Neural crest cell (in vitro differentiated cells): Measurements from ENCODE around the gene COL5A1. TPM values are rescaled to one million over a fixed set of nuclear protein-coding genes. Genes with fewer than 3 reads are reported as not detected.

Experiments
- DNase-seq: peaks from one replicate; pipeline ENCODE4 v3.0.0; 2021; ENCODE audit warnings: low read depth, mixed read lengths, low spot score
- H3K27ac Mint-ChIP-seq: one replicate; pipeline ENCODE4 v1.8.0; 2021; ENCODE audit warnings: mild to moderate bottlenecking, mixed read lengths; ENCODE audit not compliant: unreplicated experiment
- H3K27me3 Mint-ChIP-seq: 2 replicates; pipeline ENCODE4 v1.8.0; 2021; ENCODE audit warnings: low read depth, mild to moderate bottlenecking, mixed read lengths
- H3K36me3 Mint-ChIP-seq: 2 replicates; pipeline ENCODE4 v1.8.0; 2021; ENCODE audit warnings: low read depth, mild to moderate bottlenecking, mixed read lengths
- H3K4me1 Mint-ChIP-seq: 2 replicates; pipeline ENCODE4 v1.8.0; 2021; ENCODE audit warnings: mixed read lengths
- H3K4me3 Mint-ChIP-seq: one replicate; pipeline ENCODE4 v1.8.0; 2021; ENCODE audit warnings: mild to moderate bottlenecking, mixed read lengths
- H3K9me3 Mint-ChIP-seq: 2 replicates; pipeline ENCODE4 v1.8.0; 2021; ENCODE audit warnings: mixed read lengths
- total RNA-seq: library from RNA; stranded (reverse); gene quantifications from 2 replicates; pipeline ENCODE4 v1.2.1, GENCODE V29; 2021
- TF ChIP-seq, protein P1 (sequence below): fragments of 200-600 bp; sonication (generic); conservative IDR thresholded peaks from 2 replicates; pipeline ENCODE4 v1.5.0; 2021; ENCODE audit warnings: antibody characterized with exemption, mild to moderate bottlenecking

The COL5A1 gene
- total RNA-seq, 1 donor from 2014 or later, result 19.4 TPM

- Mint-ChIP-seq H3K36me3 (no peaks in the 10 kb centered on the region), H3K27ac (no peak overlapping the region), H3K27me3 (peaks cover 4% of the 10 kb centered on the region), H3K9me3 (no peaks in the 10 kb centered on the region), H3K4me1 (peaks cover 13% of the 10 kb centered on the region), H3K4me3 (no peak overlapping the region)
- TF ChIP-seq, protein P1, sequence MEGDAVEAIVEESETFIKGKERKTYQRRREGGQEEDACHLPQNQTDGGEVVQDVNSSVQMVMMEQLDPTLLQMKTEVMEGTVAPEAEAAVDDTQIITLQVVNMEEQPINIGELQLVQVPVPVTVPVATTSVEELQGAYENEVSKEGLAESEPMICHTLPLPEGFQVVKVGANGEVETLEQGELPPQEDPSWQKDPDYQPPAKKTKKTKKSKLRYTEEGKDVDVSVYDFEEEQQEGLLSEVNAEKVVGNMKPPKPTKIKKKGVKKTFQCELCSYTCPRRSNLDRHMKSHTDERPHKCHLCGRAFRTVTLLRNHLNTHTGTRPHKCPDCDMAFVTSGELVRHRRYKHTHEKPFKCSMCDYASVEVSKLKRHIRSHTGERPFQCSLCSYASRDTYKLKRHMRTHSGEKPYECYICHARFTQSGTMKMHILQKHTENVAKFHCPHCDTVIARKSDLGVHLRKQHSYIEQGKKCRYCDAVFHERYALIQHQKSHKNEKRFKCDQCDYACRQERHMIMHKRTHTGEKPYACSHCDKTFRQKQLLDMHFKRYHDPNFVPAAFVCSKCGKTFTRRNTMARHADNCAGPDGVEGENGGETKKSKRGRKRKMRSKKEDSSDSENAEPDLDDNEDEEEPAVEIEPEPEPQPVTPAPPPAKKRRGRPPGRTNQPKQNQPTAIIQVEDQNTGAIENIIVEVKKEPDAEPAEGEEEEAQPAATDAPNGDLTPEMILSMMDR, result no peak
- DNase-seq, result no peak
These were observed 6.1 kb upstream of the COL5A1 start for GRCh38 chr9:134635351-134636148.

- DNase-seq, result no peak
- H3K4me3 Mint-ChIP-seq, result no peak overlapping the region
- no peaks in the 10 kb centered on the region for H3K9me3 Mint-ChIP-seq
- TF ChIP-seq, protein P1, result no peak
- H3K27ac Mint-ChIP-seq, result no peak overlapping the region
- H3K27me3 Mint-ChIP-seq, result peaks cover 4% of the 10 kb centered on the region
- peaks cover 13% of the 10 kb centered on the region for H3K4me1 Mint-ChIP-seq
- H3K36me3 Mint-ChIP-seq, result no peaks in the 10 kb centered on the region
These were observed 5.5 kb upstream of the COL5A1 start for GRCh38 chr9:134636149-134636507.

- no peaks in the 10 kb centered on the region for H3K9me3 Mint-ChIP-seq
- DNase-seq, result no peak
- H3K27me3 Mint-ChIP-seq, result peaks cover 7% of the 10 kb centered on the region
- H3K4me3 Mint-ChIP-seq, result no peak overlapping the region
- H3K36me3 Mint-ChIP-seq, result no peaks in the 10 kb centered on the region
- peaks cover 13% of the 10 kb centered on the region for H3K4me1 Mint-ChIP-seq
- H3K27ac Mint-ChIP-seq, result no peak overlapping the region
- TF ChIP-seq, protein P1, result no peak
These were observed 4.4 kb upstream of the COL5A1 start for GRCh38 chr9:134637241-134637640.

DNA sequence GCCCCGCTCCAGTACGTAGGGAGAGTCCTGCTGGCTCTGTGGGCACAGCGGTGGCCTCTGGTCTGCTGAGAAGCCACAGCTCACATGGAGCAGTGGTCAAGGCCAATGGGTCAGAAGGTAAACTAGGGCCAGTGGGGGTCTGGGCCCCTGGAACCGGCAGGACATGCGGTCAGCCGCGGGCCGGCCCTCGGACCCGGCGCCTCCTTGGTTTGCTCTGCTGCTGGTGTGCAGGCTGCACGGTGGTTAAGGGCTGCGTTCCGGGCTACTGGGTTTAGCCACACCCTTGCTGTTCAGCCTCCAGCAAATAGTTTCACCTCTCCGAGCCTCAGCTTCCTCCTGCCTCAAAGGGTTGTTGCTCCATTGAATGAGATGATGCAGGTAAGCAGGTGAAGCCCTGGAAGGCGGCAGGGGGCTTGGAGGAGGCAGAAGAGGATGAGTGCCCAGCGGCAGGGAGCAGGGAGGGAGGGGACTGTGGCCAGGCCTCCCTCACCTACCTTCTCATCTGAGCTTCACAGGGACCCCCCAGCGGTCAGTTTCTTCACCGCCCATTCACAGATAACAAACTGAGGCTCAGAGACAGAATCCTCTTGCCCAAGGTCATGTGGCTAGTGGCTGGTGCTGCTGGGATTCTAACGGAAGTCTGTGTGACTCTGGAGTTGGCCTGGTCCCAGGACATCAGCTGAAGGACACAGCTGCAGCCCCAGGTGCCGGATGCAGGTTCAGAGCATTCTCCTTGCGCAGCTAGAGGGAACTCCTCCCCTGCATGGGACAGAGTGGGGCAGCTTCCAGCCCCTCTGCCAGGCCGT lies 3.7 kb upstream of the COL5A1 start:
- no peak overlapping the region for H3K4me3 Mint-ChIP-seq
- H3K36me3 Mint-ChIP-seq, result no peaks in the 10 kb centered on the region
- no peak overlapping the region for H3K27ac Mint-ChIP-seq
- H3K4me1 Mint-ChIP-seq, result peaks cover 18% of the 10 kb centered on the region
- no peaks in the 10 kb centered on the region for H3K9me3 Mint-ChIP-seq
- TF ChIP-seq, protein P1, result no peak
- H3K27me3 Mint-ChIP-seq, result peaks cover 12% of the 10 kb centered on the region
- no peak for DNase-seq

- Mint-ChIP-seq H3K4me1 (peaks cover 25% of the 10 kb centered on the region), H3K27me3 (peaks cover 19% of the 10 kb centered on the region), H3K27ac (no peak overlapping the region), H3K4me3 (no peak overlapping the region), H3K36me3 (no peaks in the 10 kb centered on the region), H3K9me3 (no peaks in the 10 kb centered on the region)
- DNase-seq, result no peak
- TF ChIP-seq, protein P1, result no peak
These were observed 3.0 kb upstream of the COL5A1 start for GRCh38 chr9:134638502-134639090.
